ENCODE data around the gene DEF6. TPM values are rescaled to one million over a fixed set of nuclear protein-coding genes. Genes with fewer than 3 reads are reported as not detected.

Gene DEF6
- total RNA-seq, result 9.1 TPM

GRCh38 chr6:35297601-35298481 is at the start of gene DEF6:
DEF6 (plus strand) TSS chr6:35297818; CDS start chr6:35297857, 39 bp downstream.

DNA sequence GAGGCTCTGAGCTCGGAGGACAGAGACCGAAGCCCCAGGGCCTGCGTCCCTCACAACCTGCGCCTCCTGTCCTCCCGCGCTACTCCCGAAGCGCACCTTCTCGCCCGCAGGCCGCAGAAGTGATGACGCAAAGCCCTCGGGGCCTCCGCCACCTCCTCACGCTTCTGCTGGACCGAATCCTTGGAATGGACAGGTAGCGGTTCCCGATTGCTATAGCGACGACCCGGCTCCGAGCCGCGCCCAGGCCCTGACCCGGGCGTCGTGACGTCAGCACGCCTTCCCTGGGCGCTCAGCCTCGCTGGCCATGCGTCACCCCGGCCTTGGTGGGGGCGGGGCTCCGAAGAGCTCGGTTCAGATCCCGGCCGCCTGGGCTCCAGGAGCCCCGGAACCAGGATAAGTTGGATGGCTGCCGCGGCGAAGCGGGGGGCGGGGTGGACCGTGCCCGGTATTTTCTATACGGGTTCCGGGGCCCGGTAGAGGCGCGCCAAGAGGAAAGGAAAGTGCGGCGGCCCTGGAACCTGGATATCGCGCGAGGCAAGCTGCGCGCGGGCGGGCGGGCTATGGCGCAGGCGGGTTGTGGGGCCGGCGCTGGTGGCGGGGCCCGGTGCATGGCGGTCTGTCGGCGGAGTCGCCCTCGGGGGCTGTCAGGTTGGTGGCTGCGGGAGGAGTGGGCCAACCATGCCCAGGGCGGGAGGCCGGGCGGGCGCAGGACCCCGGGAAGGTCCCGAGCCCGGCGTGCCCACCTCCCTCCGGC is 38.2 kb upstream of the DEF6 start, which contains the start of gene ZNF76:
ZNF76 (plus strand) TSS at position 542 of the 754 bp plus-strand sequence. CDS start 21,417 bp downstream, outside the sequence.

GRCh38 chr6:35342258-35343091 is 44.9 kb downstream of the DEF6 start, which contains the start of gene PPARD:
PPARD (plus strand) TSS chr6:35342558; CDS start chr6:35411088, 68,530 bp downstream.

Other genes starting within 250 kb of the DEF6 start
- gene TCP11, start 156.5 kb upstream of the DEF6 start, total RNA-seq, result 1.5 TPM
- gene SCUBE3, start 83.9 kb upstream of the DEF6 start, total RNA-seq, result 26.9 TPM
- 34.0 TPM for gene ZNF76, start 38.1 kb upstream of the DEF6 start, total RNA-seq
- 12.3 TPM for gene PPARD, start 44.7 kb downstream of the DEF6 start, total RNA-seq
- gene FANCE, start 154.5 kb downstream of the DEF6 start, total RNA-seq, result 8.0 TPM
- 2,062 TPM for gene RPL10A, start 170.6 kb downstream of the DEF6 start, total RNA-seq
- gene TEAD3, start 199.3 kb downstream of the DEF6 start, total RNA-seq, result 21.3 TPM
- 3.1 TPM for gene TULP1, start 215.1 kb downstream of the DEF6 start, total RNA-seq

Data from metanephros (tissue), 1 donor.